Measurements from ENCODE around the gene VWA5B1. TPM values are rescaled to one million over a fixed set of nuclear protein-coding genes. Genes with fewer than 3 reads are reported as not detected.

The VWA5B1 gene
- total and polyA plus RNA-seq, 2 of the 4 experiments (the other 2 are of a cell fraction) = not detected

- Histone ChIP-seq H3K79me1 (ENCODE audit: low read depth in 1 of 2, low read length in 2 of 2) (no peaks in the 10 kb centered on the region), H2BK5ac (ENCODE audit: low read depth, low read length, poor library complexity, severe bottlenecking) (no peak overlapping the region), H2AFZ (replicated peaks; ENCODE audit: low read length, poor library complexity) (no peak overlapping the region), H2BK120ac (ENCODE audit: low read depth, low read length) (no peak overlapping the region), H3K4ac (ENCODE audit: low read depth, low read length) (no peak overlapping the region), H3K4me2 (ENCODE audit: low read depth, low read length) (no peak overlapping the region), H3K36me3 (ENCODE audit: control insufficient read depth, insufficient read depth, low read length) (no peaks in the 10 kb centered on the region), H3K27me3 (ENCODE audit: control insufficient read depth, insufficient read depth, low read length) (peaks cover 25% of the 10 kb centered on the region), H3K18ac (ENCODE audit: low read depth, low read length) (no peak overlapping the region), H3K4me3 (ENCODE audit: insufficient read depth, low read depth, low read length) (no peak overlapping the region), H3K56ac (ENCODE audit: extremely low read depth, insufficient read depth, low read length) (no peak overlapping the region), H4K5ac (ENCODE audit: low read depth, low read length) (no peak overlapping the region), H3K9ac (ENCODE audit: low read depth, low read length) (no peak overlapping the region), H3K27ac (ENCODE audit: insufficient read depth, low read length) (no peak overlapping the region), H3K9me3 (ENCODE audit: control insufficient read depth, insufficient read depth, low read length) (no peaks in the 10 kb centered on the region), H3K9me1 (ENCODE audit: insufficient read depth, low read length) (peaks cover 3% of the 10 kb centered on the region; the same call in 1 of the 2 replicates), H2BK20ac (ENCODE audit: low read depth, low read length) (no peak overlapping the region), H3K4me1 (ENCODE audit: control insufficient read depth, insufficient read depth, low read length) (no peaks in the 10 kb centered on the region), H3K23ac (ENCODE audit: low read depth, low read length) (no peak overlapping the region), H4K20me1 (ENCODE audit: insufficient read depth, low read length) (no peaks in the 10 kb centered on the region), H3K14ac (replicated peaks; ENCODE audit: low read depth, low read length) (no peak overlapping the region), H4K91ac (ENCODE audit: insufficient read depth, low read depth, low read length) (no peak overlapping the region), H2AK5ac (ENCODE audit: low read depth, low read length) (no peak overlapping the region), H4K8ac (ENCODE audit: low read depth in 2 of 2, low read length in 2 of 2) (no peak overlapping the region), H2AK9ac (replicated peaks; ENCODE audit: low read depth, low read length, poor library complexity) (no peak overlapping the region), H2BK15ac (ENCODE audit: low read depth, low read length) (no peak overlapping the region)
- dilution Hi-C loops (cut with HindIII; ENCODE audit: low sequenced_read_pairs, unreplicated experiment) (no loop called here), in situ Hi-C loops (cut with MboI; ENCODE audit: low sequenced_read_pairs) (no loop called here), intact Hi-C loops (cut with micrococcal nuclease) (no loop called here)
- POLR2A ChIA-PET (ENCODE audit: unreplicated experiment) = no interaction called here
- no TSS peak for BruUV-seq (replicated peaks)
- WGBS, 2 experiments (ENCODE audit: extremely low coverage in 2 of 2, insufficient read length in 1 of 2) = no CpG with 5 or more reads among the region's 3 CpGs
- TF ChIP-seq MAZ (IDR thresholded peaks at IDR 0.05; ENCODE audit: borderline replicate concordance, low read depth, low read length) (no peak), CTCF (conservative IDR thresholded peaks at IDR 0.05; ENCODE audit: low read depth, low read length) (no peak), FOS (IDR thresholded peaks at IDR 0.05; ENCODE audit: low read depth, low read length) (no peak), ELK1 (IDR thresholded peaks at IDR 0.05; ENCODE audit: borderline replicate concordance, low read depth, low read length) (no peak), RFX5 (IDR thresholded peaks at IDR 0.05; ENCODE audit: low read depth, low read length) (no peak), RAD21 (IDR thresholded peaks at IDR 0.05; ENCODE audit: low read length) (no peak), RCOR1 (IDR thresholded peaks at IDR 0.05; ENCODE audit: insufficient replicate concordance, low read length) (no peak), NFE2L2 (IDR thresholded peaks at IDR 0.05; ENCODE audit: low read depth, low read length) (no peak), MXI1 (IDR thresholded peaks at IDR 0.05; ENCODE audit: borderline replicate concordance, low read depth, low read length) (no peak), CEBPB (IDR thresholded peaks at IDR 0.05; ENCODE audit: low read depth, low read length) (no peak), POLR2A (IDR thresholded peaks at IDR 0.05; ENCODE audit: low read depth, low read length) (no peak), BHLHE40 (IDR thresholded peaks at IDR 0.05; ENCODE audit: low read depth, low read length) (no peak), SMC3 (IDR thresholded peaks at IDR 0.05; ENCODE audit: low read depth, low read length) (no peak), USF2 (IDR thresholded peaks at IDR 0.05; ENCODE audit: low read depth, low read length) (no peak), MAFK (IDR thresholded peaks at IDR 0.05; ENCODE audit: low read depth, low read length) (no peak), CHD1 (IDR thresholded peaks at IDR 0.05; ENCODE audit: low read depth, low read length) (no peak)
- no peak for DNase-seq
- no peak for ATAC-seq (ENCODE audit: low read depth)
- CTCF ChIA-PET = no interaction called here
Observed at GRCh38 chr1:20298626-20299025, 8.0 kb downstream of the VWA5B1 start.

Data from IMR-90 (cell line).